GM19025 (cell line): ENCODE data around the gene SCAMP1.

Experiments used
- ATAC-seq: cut with Tn5 transposase; IDR thresholded peaks from one replicate; pipeline ENCODE4 v1.9.1; 2021; ENCODE audit warnings: mild to moderate bottlenecking, low read depth, moderate library complexity; ENCODE audit not compliant: unreplicated experiment

The SCAMP1 gene

GRCh38 chr5:78490709-78491485, 130.5 kb downstream of the SCAMP1 start:
- no peak for ATAC-seq

GRCh38 chr5:78492224-78492623, 131.8 kb downstream of the SCAMP1 start:
- no peak for ATAC-seq

GRCh38 chr5:78492650-78493049, 132.2 kb downstream of the SCAMP1 start:
- no peak for ATAC-seq

- ATAC-seq = no peak
Measured at GRCh38 chr5:78495800-78496199, 135.4 kb downstream of the SCAMP1 start.

- no peak for ATAC-seq
Measured at GRCh38 chr5:78496373-78496772, 136.0 kb downstream of the SCAMP1 start.

GRCh38 chr5:78497573-78498533, 137.4 kb downstream of the SCAMP1 start:
- ATAC-seq = no peak

GRCh38 chr5:78499485-78499884, 139.1 kb downstream of the SCAMP1 start:
- no peak for ATAC-seq

- no peak for ATAC-seq
Measured at GRCh38 chr5:78500028-78500427, 139.6 kb downstream of the SCAMP1 start.

- no peak for ATAC-seq
Measured at GRCh38 chr5:78500871-78501270, 140.5 kb downstream of the SCAMP1 start.

GRCh38 chr5:78501411-78502352, 141.3 kb downstream of the SCAMP1 start:
- no peak for ATAC-seq

- ATAC-seq = no peak
Measured at GRCh38 chr5:78503958-78504653, 143.7 kb downstream of the SCAMP1 start.

GRCh38 chr5:78504704-78505677, 144.6 kb downstream of the SCAMP1 start:
- ATAC-seq = no peak

- ATAC-seq = no peak
Measured at GRCh38 chr5:78505860-78506259, 145.4 kb downstream of the SCAMP1 start.

- ATAC-seq = no peak
Measured at GRCh38 chr5:78506261-78507024, 146.0 kb downstream of the SCAMP1 start.

GRCh38 chr5:78507531-78507930, 147.1 kb downstream of the SCAMP1 start:
- ATAC-seq = no peak

GRCh38 chr5:78508186-78508765, 147.9 kb downstream of the SCAMP1 start:
- ATAC-seq = no peak

GRCh38 chr5:78509145-78509865, 148.9 kb downstream of the SCAMP1 start:
- no peak for ATAC-seq
